ENCODE measurements around the gene LRP2.

DNA sequence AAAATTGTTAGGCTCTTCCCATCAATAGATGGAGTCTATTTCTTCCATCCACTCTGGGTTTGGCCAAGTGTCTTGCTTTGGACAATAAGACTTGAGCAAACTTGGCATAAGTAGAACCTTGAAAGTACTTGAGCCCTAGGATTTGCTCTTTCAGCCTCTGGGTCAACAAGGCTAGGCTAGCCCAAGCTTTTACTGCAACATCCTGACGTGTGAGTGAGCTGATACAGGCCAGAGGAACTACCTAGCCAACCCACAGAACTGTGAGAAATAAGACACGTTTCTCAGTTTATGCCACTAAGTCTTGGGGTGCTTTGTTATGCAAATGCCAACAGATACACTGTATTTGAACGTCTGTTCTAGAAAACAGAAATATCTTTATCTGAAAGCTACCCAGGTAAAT is 71.9 kb downstream of the LRP2 start:
- TF ChIP-seq POLR2A (IDR thresholded peaks at IDR 0.05; ENCODE audit: low read depth, low read length) (no peak), PAX5 (IDR thresholded peaks at IDR 0.05; ENCODE audit: insufficient read depth, low read length, severe bottlenecking) (no peak), POLR2AphosphoS5 (IDR thresholded peaks at IDR 0.05; ENCODE audit: low read depth, low read length) (no peak), POU2F2 (IDR thresholded peaks at IDR 0.05; ENCODE audit: low read depth, low read length) (no peak), SPI1 (IDR thresholded peaks at IDR 0.05; ENCODE audit: low read depth, low read length) (no peak), TAF1 (IDR thresholded peaks at IDR 0.05; ENCODE audit: low read depth, low read length) (no peak)
